HEK293 (cell line): ENCODE results near the gene MACROD1.

ENCODE experiments used
- CTCF ChIA-PET: fragments of 350-600 bp; formaldehyde crosslinking; extraction: SDS; loops from one replicate; lab custom pipeline; 2021; ENCODE audit warnings: antibody characterized with exemption; lab: Yijun Ruan, JAX
- POLR2A ChIA-PET: fragments of 300-600 bp; formaldehyde crosslinking; extraction: SDS; loops from one replicate; lab custom pipeline; 2020; ENCODE audit warnings: antibody characterized with exemption, inconsistent platforms; lab: Yijun Ruan, JAX
- H3K27ac ChIP-seq: fragments of 200-500 bp; sonication (Bioruptor generic); 2 replicates; pipeline ENCODE4 v1.5.1; 2014; ENCODE audit warnings: low read depth, low read length, control low read depth, inconsistent platforms; ENCODE audit errors: extremely low read depth
- H3K36me3 ChIP-seq, 2 experiments: fragments of 200-500 bp in 1 of 2; sonication (Bioruptor generic) in 1 of 2; 1 replicate in 1 of 2; 2 replicates in 1 of 2; pipeline ENCODE4 v1.5.1; 2014 to 2017; ENCODE audit warnings: inconsistent platforms in 2 of 2, low read length in 2 of 2; ENCODE audit not compliant: control insufficient read depth in 2 of 2, insufficient read depth in 1 of 2
- H3K4me1 ChIP-seq: fragments of 200-500 bp; sonication (Bioruptor generic); 2 replicates; pipeline ENCODE4 v1.5.1; 2014; ENCODE audit warnings: mild to moderate bottlenecking, low read length, inconsistent platforms; ENCODE audit not compliant: control insufficient read depth, insufficient read depth
- H3K4me3 ChIP-seq: 2 replicates; pipeline ENCODE4 v1.5.1; 2011; ENCODE audit warnings: low read depth, mild to moderate bottlenecking, control low read depth, low read length, moderate library complexity
- H3K9me3 ChIP-seq: fragments of 200-500 bp; sonication (Bioruptor generic); 2 replicates; pipeline ENCODE4 v1.5.1; 2014; ENCODE audit warnings: low read depth, low read length, inconsistent platforms; ENCODE audit not compliant: control insufficient read depth, insufficient read depth
- FEZF1 ChIP-seq: fragments of 450-650 bp; formaldehyde crosslinking; IDR thresholded peaks from 2 replicates; pipeline ENCODE4 v1.5.1; 2016; ENCODE audit warnings: missing biosample characterization, missing genetic modification characterization
- GLIS1 ChIP-seq: fragments of 450-650 bp; formaldehyde crosslinking; IDR thresholded peaks from 2 replicates; pipeline ENCODE4 v1.5.1; 2016; ENCODE audit warnings: missing biosample characterization, missing genetic modification characterization
- GLIS2 ChIP-seq: fragments of 450-650 bp; formaldehyde crosslinking; IDR thresholded peaks from 2 replicates; pipeline ENCODE4 v1.5.1; 2016; ENCODE audit warnings: missing biosample characterization, missing genetic modification characterization
- KLF1 ChIP-seq: fragments of 450-650 bp; formaldehyde crosslinking; IDR thresholded peaks from 2 replicates; pipeline ENCODE4 v1.5.1; 2016; ENCODE audit warnings: missing biosample characterization, missing genetic modification characterization
- ZFP3 ChIP-seq: fragments of 450-650 bp; formaldehyde crosslinking; IDR thresholded peaks from 2 replicates; pipeline ENCODE4 v1.5.1; 2016; ENCODE audit warnings: low read depth, missing biosample characterization, missing genetic modification characterization
- ZNF114 ChIP-seq: fragments of 450-650 bp; formaldehyde crosslinking; IDR thresholded peaks from 2 replicates; pipeline ENCODE4 v1.5.0; 2017; ENCODE audit warnings: missing biosample characterization, missing genetic modification characterization
- ZNF138 ChIP-seq: fragments of 450-650 bp; formaldehyde crosslinking; IDR thresholded peaks from 2 replicates; pipeline ENCODE4 v1.5.1; 2016; ENCODE audit warnings: missing biosample characterization, missing genetic modification characterization, borderline replicate concordance
- ZNF2 ChIP-seq: fragments of 450-650 bp; formaldehyde crosslinking; IDR thresholded peaks from 2 replicates; pipeline ENCODE4 v1.5.1; 2016; ENCODE audit warnings: missing biosample characterization, missing genetic modification characterization
- ZNF274 ChIP-seq, 2 experiments: fragments of 200-500 bp in 1 of 2; fragments of 450-650 bp in 1 of 2; sonication (Bioruptor generic) in 1 of 2; formaldehyde crosslinking in 1 of 2; IDR thresholded peaks; 2 replicates each; pipeline versions ENCODE4 v1.5.1 to v1.6.1; 2014 to 2016; ENCODE audit warnings: borderline replicate concordance in 1 of 2, inconsistent platforms in 1 of 2, low read length in 1 of 2, missing biosample characterization in 1 of 2, missing genetic modification characterization in 1 of 2
- ZNF366 ChIP-seq: fragments of 450-650 bp; formaldehyde crosslinking; conservative IDR thresholded peaks from 2 replicates; pipeline ENCODE4 v1.5.1; 2016; ENCODE audit warnings: missing biosample characterization, missing genetic modification characterization
- ZNF510 ChIP-seq: fragments of 450-650 bp; formaldehyde crosslinking; IDR thresholded peaks from 2 replicates; pipeline ENCODE4 v1.5.1; 2018; ENCODE audit warnings: mild to moderate bottlenecking, missing genetic modification characterization, missing biosample characterization; ENCODE audit not compliant: insufficient replicate concordance
- ZNF596 ChIP-seq: fragments of 450-650 bp; IDR thresholded peaks from 2 replicates; pipeline ENCODE4 v1.5.0; 2018; ENCODE audit warnings: missing biosample characterization, mild to moderate bottlenecking, missing genetic modification characterization, moderate library complexity
- ZNF626 ChIP-seq: fragments of 450-650 bp; sonication (Bioruptor Pico); formaldehyde crosslinking; IDR thresholded peaks from 2 replicates; pipeline ENCODE4 v1.5.1; 2018; ENCODE audit warnings: missing biosample characterization, missing genetic modification characterization, inconsistent platforms
- ZNF776 ChIP-seq: fragments of 450-650 bp; formaldehyde crosslinking; IDR thresholded peaks from 2 replicates; pipeline ENCODE4 v1.5.0; 2017; ENCODE audit warnings: missing biosample characterization, missing genetic modification characterization, borderline replicate concordance
- ZNF785 ChIP-seq: fragments of 450-650 bp; formaldehyde crosslinking; IDR thresholded peaks from 2 replicates; pipeline ENCODE4 v1.5.1; 2016; ENCODE audit warnings: missing biosample characterization, missing genetic modification characterization
- TF ChIP-seq, protein P1 (sequence below): fragments of 450-650 bp; formaldehyde crosslinking; IDR thresholded peaks from 2 replicates; pipeline ENCODE4 v1.5.1; 2016; ENCODE audit warnings: missing biosample characterization, missing genetic modification characterization
- TF ChIP-seq, protein P2 (sequence below): fragments of 450-650 bp; formaldehyde crosslinking; IDR thresholded peaks from 2 replicates; pipeline ENCODE4 v1.5.1; 2016; ENCODE audit warnings: missing biosample characterization, missing genetic modification characterization
- TF ChIP-seq, protein P3 (sequence below): fragments of 450-650 bp; formaldehyde crosslinking; IDR thresholded peaks from 2 replicates; pipeline ENCODE4 v1.5.1; 2016; ENCODE audit warnings: missing biosample characterization, missing genetic modification characterization, borderline replicate concordance
- TF ChIP-seq, protein P4 (sequence below): sonication (generic); formaldehyde crosslinking; IDR thresholded peaks from 2 replicates; pipeline ENCODE4 v1.8.1; 2022; ENCODE audit warnings: mild to moderate bottlenecking, moderate library complexity, missing genetic modification reagents
- TF ChIP-seq, protein P5 (sequence below): fragments of 450-650 bp; formaldehyde crosslinking; optimal IDR thresholded peaks from 2 replicates; pipeline ENCODE3; 2016; ENCODE audit warnings: missing biosample characterization, mild to moderate bottlenecking, missing genetic modification characterization

Gene MACROD1

DNA sequence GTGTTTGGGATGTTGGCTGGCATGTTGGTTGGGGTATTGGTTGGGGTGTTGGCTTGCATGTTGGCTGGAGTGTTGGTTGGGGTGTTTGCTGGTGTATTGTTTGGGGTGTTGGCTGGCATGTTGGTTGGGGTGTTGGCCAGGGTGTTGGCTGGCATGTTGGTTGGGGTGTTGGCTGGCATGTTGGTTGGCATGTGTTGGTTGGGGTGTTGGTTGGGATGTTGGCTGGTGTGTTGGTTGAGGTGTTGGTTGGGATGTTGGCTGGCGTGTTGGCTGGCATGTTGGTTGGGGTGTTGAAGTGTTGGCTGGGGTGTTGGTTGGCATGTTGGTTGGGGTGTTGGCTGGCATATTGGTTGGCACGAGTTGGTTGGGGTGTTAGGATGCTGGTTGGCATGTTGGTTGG, 155.1 kb downstream of the MACROD1 start:
- ChIA-PET CTCF (no interaction called here), POLR2A (no interaction called here)
- TF ChIP-seq ZNF138 (no peak), ZNF114 (tag by site-specific recombination) (no peak)
- TF ChIP-seq, protein P1, sequence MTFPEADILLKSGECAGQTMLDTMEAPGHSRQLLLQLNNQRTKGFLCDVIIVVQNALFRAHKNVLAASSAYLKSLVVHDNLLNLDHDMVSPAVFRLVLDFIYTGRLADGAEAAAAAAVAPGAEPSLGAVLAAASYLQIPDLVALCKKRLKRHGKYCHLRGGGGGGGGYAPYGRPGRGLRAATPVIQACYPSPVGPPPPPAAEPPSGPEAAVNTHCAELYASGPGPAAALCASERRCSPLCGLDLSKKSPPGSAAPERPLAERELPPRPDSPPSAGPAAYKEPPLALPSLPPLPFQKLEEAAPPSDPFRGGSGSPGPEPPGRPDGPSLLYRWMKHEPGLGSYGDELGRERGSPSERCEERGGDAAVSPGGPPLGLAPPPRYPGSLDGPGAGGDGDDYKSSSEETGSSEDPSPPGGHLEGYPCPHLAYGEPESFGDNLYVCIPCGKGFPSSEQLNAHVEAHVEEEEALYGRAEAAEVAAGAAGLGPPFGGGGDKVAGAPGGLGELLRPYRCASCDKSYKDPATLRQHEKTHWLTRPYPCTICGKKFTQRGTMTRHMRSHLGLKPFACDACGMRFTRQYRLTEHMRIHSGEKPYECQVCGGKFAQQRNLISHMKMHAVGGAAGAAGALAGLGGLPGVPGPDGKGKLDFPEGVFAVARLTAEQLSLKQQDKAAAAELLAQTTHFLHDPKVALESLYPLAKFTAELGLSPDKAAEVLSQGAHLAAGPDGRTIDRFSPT (tag by site-specific recombination) = peak; percentile 94
- no peak overlapping the region for H3K4me3 ChIP-seq
- H3K36me3 ChIP-seq = no peaks in the 10 kb centered on the region
- H3K9me3 ChIP-seq = no peaks in the 10 kb centered on the region
- no peak overlapping the region for H3K27ac ChIP-seq
- H3K4me1 ChIP-seq = no peaks in the 10 kb centered on the region

DNA sequence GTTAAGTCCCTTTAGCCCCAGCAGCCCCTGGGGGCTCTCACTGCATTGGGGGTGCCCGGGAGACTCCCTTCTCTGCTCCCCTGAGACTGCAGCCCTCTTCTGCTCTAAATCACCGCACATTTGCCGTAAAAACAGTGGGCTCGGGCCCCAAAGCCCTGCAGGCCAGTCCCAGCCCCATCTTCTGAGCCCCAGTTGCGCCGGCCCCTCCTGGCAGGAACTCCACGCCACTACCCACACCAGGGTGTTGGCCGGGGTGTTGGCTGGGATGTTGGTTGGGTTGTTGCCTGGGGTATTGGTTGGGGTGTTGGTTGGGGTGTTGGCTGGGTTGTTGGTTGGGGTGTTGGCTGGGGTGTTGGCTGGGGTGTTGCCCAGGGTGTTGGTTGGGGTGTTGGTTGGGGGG, 156.2 kb downstream of the MACROD1 start:
- H3K27ac ChIP-seq = no peak overlapping the region
- ChIA-PET CTCF (no interaction called here), POLR2A (no interaction called here)
- no peaks in the 10 kb centered on the region for H3K9me3 ChIP-seq
- no peaks in the 10 kb centered on the region for H3K4me1 ChIP-seq
- H3K36me3 ChIP-seq = no peaks in the 10 kb centered on the region
- H3K4me3 ChIP-seq = no peak overlapping the region
- TF ChIP-seq KLF1 (tag by site-specific recombination) (peak; percentile 36; the same call in 1 of the 2 replicates), ZNF785 (no peak)

DNA sequence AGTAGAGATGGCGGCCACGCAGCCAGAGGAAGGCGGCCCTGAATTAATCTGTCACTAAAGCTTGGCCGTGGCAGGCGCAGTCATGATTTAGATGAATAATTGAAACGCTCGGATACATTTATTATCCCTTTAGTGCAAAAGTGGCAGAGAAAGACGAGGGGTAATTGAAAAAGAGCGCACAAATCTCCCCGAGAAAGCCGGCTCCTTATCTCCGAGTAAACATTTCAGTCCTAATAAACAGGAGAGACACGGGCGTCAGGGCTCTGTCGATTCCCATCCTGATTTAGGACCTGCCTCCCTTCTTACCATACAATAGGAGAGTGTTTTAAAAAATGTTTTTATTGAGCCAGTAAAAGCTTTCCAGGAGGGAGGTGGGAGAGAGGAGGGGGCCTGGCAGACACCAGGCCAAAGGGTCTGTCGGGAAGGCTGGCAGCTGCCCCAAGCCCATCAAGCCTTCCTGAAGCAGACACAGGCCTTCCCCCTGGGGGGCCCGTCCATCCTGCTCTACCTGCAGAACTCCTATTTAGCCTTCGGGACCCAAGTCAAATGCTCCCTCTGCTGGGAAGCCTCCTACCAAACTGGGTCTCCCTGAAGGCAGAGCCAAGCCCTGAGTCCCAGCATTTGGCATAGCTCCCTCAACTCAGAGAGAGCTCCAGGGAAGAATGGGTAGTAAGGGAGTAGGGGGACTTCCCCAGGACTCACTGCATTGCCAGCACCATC, 156.8 kb downstream of the MACROD1 start:
- no peak overlapping the region for H3K27ac ChIP-seq
- peaks cover 0 to under 1% of the 10 kb centered on the region in 2 experiments; a peak in 1 of 3 replicates for H3K36me3 ChIP-seq
- H3K9me3 ChIP-seq = no peaks in the 10 kb centered on the region
- H3K4me3 ChIP-seq = no peak overlapping the region
- ChIA-PET POLR2A (no interaction called here), CTCF (no interaction called here)
- no peaks in the 10 kb centered on the region for H3K4me1 ChIP-seq
- TF ChIP-seq, protein P2, sequence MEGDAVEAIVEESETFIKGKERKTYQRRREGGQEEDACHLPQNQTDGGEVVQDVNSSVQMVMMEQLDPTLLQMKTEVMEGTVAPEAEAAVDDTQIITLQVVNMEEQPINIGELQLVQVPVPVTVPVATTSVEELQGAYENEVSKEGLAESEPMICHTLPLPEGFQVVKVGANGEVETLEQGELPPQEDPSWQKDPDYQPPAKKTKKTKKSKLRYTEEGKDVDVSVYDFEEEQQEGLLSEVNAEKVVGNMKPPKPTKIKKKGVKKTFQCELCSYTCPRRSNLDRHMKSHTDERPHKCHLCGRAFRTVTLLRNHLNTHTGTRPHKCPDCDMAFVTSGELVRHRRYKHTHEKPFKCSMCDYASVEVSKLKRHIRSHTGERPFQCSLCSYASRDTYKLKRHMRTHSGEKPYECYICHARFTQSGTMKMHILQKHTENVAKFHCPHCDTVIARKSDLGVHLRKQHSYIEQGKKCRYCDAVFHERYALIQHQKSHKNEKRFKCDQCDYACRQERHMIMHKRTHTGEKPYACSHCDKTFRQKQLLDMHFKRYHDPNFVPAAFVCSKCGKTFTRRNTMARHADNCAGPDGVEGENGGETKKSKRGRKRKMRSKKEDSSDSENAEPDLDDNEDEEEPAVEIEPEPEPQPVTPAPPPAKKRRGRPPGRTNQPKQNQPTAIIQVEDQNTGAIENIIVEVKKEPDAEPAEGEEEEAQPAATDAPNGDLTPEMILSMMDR (tag by site-specific recombination) = no peak
- TF ChIP-seq ZNF776 (tag by site-specific recombination) (no peak), ZNF510 (tag by site-specific recombination) (no peak), KLF1 (tag by site-specific recombination) (no peak), FEZF1 (tag by site-specific recombination) (peak; percentile 84), ZFP3 (tag by site-specific recombination) (peak; percentile 90), ZNF366 (no peak), GLIS2 (tag by site-specific recombination) (no peak), ZNF138 (no peak), ZNF274 (IDR thresholded peaks at IDR 0.05; ENCODE audit: low read length) (no peak), ZNF274 (tag by site-specific recombination; IDR thresholded peaks at IDR 0.05; ENCODE audit: borderline replicate concordance) (no peak), ZNF2 (tag by site-specific recombination) (no peak), ZNF596 (tag by site-specific recombination) (no peak), ZNF626 (no peak), GLIS1 (tag by site-specific recombination) (peak; percentile 52)
- TF ChIP-seq, protein P3, sequence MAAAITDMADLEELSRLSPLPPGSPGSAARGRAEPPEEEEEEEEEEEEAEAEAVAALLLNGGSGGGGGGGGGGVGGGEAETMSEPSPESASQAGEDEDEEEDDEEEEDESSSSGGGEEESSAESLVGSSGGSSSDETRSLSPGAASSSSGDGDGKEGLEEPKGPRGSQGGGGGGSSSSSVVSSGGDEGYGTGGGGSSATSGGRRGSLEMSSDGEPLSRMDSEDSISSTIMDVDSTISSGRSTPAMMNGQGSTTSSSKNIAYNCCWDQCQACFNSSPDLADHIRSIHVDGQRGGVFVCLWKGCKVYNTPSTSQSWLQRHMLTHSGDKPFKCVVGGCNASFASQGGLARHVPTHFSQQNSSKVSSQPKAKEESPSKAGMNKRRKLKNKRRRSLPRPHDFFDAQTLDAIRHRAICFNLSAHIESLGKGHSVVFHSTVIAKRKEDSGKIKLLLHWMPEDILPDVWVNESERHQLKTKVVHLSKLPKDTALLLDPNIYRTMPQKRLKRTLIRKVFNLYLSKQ (tag by site-specific recombination) = no peak
- TF ChIP-seq, protein P4, sequence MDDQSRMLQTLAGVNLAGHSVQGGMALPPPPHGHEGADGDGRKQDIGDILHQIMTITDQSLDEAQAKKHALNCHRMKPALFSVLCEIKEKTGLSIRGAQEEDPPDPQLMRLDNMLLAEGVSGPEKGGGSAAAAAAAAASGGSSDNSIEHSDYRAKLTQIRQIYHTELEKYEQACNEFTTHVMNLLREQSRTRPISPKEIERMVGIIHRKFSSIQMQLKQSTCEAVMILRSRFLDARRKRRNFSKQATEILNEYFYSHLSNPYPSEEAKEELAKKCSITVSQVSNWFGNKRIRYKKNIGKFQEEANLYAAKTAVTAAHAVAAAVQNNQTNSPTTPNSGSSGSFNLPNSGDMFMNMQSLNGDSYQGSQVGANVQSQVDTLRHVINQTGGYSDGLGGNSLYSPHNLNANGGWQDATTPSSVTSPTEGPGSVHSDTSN (CRISPR knock-in tag) = no peak
- TF ChIP-seq, protein P5, sequence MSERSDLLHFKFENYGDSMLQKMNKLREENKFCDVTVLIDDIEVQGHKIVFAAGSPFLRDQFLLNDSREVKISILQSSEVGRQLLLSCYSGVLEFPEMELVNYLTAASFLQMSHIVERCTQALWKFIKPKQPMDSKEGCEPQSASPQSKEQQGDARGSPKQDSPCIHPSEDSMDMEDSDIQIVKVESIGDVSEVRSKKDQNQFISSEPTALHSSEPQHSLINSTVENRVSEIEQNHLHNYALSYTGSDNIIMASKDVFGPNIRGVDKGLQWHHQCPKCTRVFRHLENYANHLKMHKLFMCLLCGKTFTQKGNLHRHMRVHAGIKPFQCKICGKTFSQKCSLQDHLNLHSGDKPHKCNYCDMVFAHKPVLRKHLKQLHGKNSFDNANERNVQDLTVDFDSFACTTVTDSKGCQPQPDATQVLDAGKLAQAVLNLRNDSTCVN = no peak
